Activated CD8-positive, alpha-beta memory T cell treated with anti-CD3 and anti-CD28 coated beads for 36 hours (primary cell): ENCODE results near the gene PSMF1. TPM values are rescaled to one million over a fixed set of nuclear protein-coding genes. Genes with fewer than 3 reads are reported as not detected.
"Not testable (repeated sequence)": the region's sequence is repeated elsewhere in the genome, so short reads cannot be mapped to it uniquely, and the experiment has no call there.

Experiments used
- CTCF ChIA-PET: fragments of 350-600 bp; sonication (Branson Sonifier 250); formaldehyde crosslinking; loops from one replicate; lab custom pipeline; 2021; ENCODE audit warnings: antibody characterized with exemption; lab: Charles Lee
- POLR2A ChIA-PET: fragments of 350-600 bp; sonication (Branson Sonifier 250); formaldehyde crosslinking; loops from one replicate; lab custom pipeline; 2021; ENCODE audit warnings: antibody characterized with exemption; lab: Charles Lee
- total RNA-seq, 2 experiments: library from RNA; stranded (reverse); gene quantifications; one replicate each; pipeline ENCODE4 v1.2.3, GENCODE V29; 2021

Gene PSMF1
- total RNA-seq, 2 experiments from 2014 or later = 174 to 178 TPM

- POLR2A ChIA-PET = no interaction called here
These were observed 1.1 kb downstream of the PSMF1 start for GRCh38 chr20:1119524-1119923.

GRCh38 chr20:1121429-1121828, 3.0 kb downstream of the PSMF1 start:
- POLR2A ChIA-PET = interaction anchor here (0.7 to 0.9 kb wide), 2 partner anchors 29 to 144 kb away, joined by 3 to 4 read pairs; no protein-coding TSS in a partner anchor

More at GRCh38 chr20:1119524-1119923, 1.1 kb downstream of the PSMF1 start:
- CTCF ChIA-PET = interaction anchor here (1.8 kb wide), 1 partner anchor 11 kb away, joined by 6 read pairs; no protein-coding TSS in a partner anchor

GRCh38 chr20:1122388-1123315, 4.2 kb downstream of the PSMF1 start:
- POLR2A ChIA-PET = interaction anchor here (0.7 kb wide), 1 partner anchor 51 kb away, joined by 9 read pairs; no protein-coding TSS in a partner anchor
- CTCF ChIA-PET = no interaction called here

More at GRCh38 chr20:1121429-1121828, 3.0 kb downstream of the PSMF1 start:
- CTCF ChIA-PET = no interaction called here

GRCh38 chr20:1123666-1124065, 5.3 kb downstream of the PSMF1 start:
- CTCF ChIA-PET = no interaction called here
- POLR2A ChIA-PET = no interaction called here

GRCh38 chr20:1124421-1124820, 6.0 kb downstream of the PSMF1 start:
- ChIA-PET POLR2A (no interaction called here), CTCF (no interaction called here)

- ChIA-PET POLR2A (no interaction called here), CTCF (interaction anchor here (1.0 kb wide), 1 partner anchor 17 kb away, joined by 3 read pairs; no protein-coding TSS in a partner anchor)
These were observed 6.9 kb downstream of the PSMF1 start for GRCh38 chr20:1125277-1125676.

- POLR2A ChIA-PET = no interaction called here
These were observed 9.4 kb downstream of the PSMF1 start for GRCh38 chr20:1127840-1128239.

GRCh38 chr20:1130058-1130694, 11.8 kb downstream of the PSMF1 start:
- ChIA-PET CTCF (interaction anchor here (2.2 kb wide), 1 partner anchor 22 kb away, joined by 5 read pairs; no protein-coding TSS in a partner anchor), POLR2A (no interaction called here)

More at GRCh38 chr20:1127840-1128239, 9.4 kb downstream of the PSMF1 start:
- CTCF ChIA-PET = interaction anchor here (0.6 to 2.2 kb wide), 2 partner anchors 19 to 36 kb away, joined by 3 to 5 read pairs; no protein-coding TSS in a partner anchor

- ChIA-PET POLR2A (no interaction called here), CTCF (no interaction called here)
These were observed 12.4 kb downstream of the PSMF1 start for GRCh38 chr20:1130847-1131246.

GRCh38 chr20:1131354-1131753, 13.0 kb downstream of the PSMF1 start:
- POLR2A ChIA-PET = no interaction called here
- CTCF ChIA-PET = no interaction called here

GRCh38 chr20:1134355-1134754, 16.0 kb downstream of the PSMF1 start:
- ChIA-PET POLR2A (no interaction called here), CTCF (no interaction called here)

- CTCF ChIA-PET = no interaction called here
These were observed 16.4 kb downstream of the PSMF1 start for GRCh38 chr20:1134836-1135235.

GRCh38 chr20:1137236-1137635, 18.8 kb downstream of the PSMF1 start:
- POLR2A ChIA-PET = no interaction called here
- CTCF ChIA-PET = no interaction called here

More at GRCh38 chr20:1134836-1135235, 16.4 kb downstream of the PSMF1 start:
- POLR2A ChIA-PET = no interaction called here

GRCh38 chr20:1144401-1145172, 26.2 kb downstream of the PSMF1 start:
- POLR2A ChIA-PET = no interaction called here
- CTCF ChIA-PET = no interaction called here

- CTCF ChIA-PET = no interaction called here
- POLR2A ChIA-PET = no interaction called here
These were observed 28.6 kb downstream of the PSMF1 start for GRCh38 chr20:1146957-1147356.

GRCh38 chr20:1149812-1150211, 31.4 kb downstream of the PSMF1 start:
- POLR2A ChIA-PET = interaction anchor here (0.7 kb wide), 1 partner anchor 317 kb away, joined by 6 read pairs; the partner anchor contains the start of gene NSFL1C
- CTCF ChIA-PET = not testable (repeated sequence)

- ChIA-PET CTCF (no interaction called here), POLR2A (interaction anchor here (0.6 to 0.7 kb wide), 2 partner anchors 29 to 316 kb away, joined by 3 to 6 read pairs; partner anchors contain the start of gene NSFL1C)
These were observed 31.8 kb downstream of the PSMF1 start for GRCh38 chr20:1150218-1150617.

- POLR2A ChIA-PET = interaction anchor here (0.6 kb wide), 1 partner anchor 1310 kb away, joined by 4 read pairs; no protein-coding TSS in a partner anchor
- CTCF ChIA-PET = no interaction called here
These were observed 32.6 kb downstream of the PSMF1 start for GRCh38 chr20:1150968-1151367.

- ChIA-PET CTCF (no interaction called here), POLR2A (no interaction called here)
These were observed 35.8 kb downstream of the PSMF1 start for GRCh38 chr20:1154226-1154625.
